Measurements from ENCODE around the gene IRAK1.

Gene IRAK1

DNA sequence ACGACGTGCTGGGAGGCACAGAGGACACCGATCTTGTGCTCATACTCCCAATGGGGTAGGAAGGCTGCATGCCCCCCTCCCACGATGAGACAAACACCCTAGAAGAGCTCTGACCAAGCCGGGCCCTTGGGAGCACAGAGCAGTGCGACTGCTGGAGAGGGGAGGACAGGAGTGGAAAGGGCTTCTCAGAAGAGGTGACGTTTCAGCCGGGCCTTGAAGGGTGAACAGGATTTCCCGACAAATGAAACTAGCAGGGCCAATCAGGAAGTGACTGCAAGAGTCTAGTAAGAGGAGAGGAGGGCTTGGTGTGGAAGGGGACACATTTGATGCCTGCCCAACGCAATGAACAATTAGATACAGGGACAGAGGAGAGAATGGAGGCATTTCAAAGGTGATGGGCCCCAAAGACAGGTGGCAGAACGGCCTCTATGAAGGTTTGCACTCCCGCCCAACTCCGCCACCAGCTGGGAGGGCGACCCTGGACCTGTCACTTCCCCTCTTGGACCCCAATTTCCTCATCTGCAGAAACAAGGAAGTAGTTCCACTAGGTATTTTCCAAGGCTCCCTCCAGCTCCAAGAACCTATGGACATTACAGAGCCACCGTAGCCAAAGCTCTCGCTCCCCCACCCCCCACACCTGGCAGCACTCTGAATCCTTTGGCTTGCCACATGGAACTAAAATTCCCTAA, 52.0 kb downstream of the IRAK1 start:
- no peak for ATAC-seq
- peak; percentile 69 for TF ChIP-seq ZFP3 (CRISPR knock-in tag; IDR thresholded peaks at IDR 0.05)
- TF ChIP-seq, protein P1, sequence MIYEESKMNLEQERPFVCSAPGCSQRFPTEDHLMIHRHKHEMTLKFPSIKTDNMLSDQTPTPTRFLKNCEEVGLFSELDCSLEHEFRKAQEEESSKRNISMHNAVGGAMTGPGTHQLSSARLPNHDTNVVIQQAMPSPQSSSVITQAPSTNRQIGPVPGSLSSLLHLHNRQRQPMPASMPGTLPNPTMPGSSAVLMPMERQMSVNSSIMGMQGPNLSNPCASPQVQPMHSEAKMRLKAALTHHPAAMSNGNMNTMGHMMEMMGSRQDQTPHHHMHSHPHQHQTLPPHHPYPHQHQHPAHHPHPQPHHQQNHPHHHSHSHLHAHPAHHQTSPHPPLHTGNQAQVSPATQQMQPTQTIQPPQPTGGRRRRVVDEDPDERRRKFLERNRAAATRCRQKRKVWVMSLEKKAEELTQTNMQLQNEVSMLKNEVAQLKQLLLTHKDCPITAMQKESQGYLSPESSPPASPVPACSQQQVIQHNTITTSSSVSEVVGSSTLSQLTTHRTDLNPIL (CRISPR knock-in tag; IDR thresholded peaks at IDR 0.05; ENCODE audit: low read depth): no peak

DNA sequence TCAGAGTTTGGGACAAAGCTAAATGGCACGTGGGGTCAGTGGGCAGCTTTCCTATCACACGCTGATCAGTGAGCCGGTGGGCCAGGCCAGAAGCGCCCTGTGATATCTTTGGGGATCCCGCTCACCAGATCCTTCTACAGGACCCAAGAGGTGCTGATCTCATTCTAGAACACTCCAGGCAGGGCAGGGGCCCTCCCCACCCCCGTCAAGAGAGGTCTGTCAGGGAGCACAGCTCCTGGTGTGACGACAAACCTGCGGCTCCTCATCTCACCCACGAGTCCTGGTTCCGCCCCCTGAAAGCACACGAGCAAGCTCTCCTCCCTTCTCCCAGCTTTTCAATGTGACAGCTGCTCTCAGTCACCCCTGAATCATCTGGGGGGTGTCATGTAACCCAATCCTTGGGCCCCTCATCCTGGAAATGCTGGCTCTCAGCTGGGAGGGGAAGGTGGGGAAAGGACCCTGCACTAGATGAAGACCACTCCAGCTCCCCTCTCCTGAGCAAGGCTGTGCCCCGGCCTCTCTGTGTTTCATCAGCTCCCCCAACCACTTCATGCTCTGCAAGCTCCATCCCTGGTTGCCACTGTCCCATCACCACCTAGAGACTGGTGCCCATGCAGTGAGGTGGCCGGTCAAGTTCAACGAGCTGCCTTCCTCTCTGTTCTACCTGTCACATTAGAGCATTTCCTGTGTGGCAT, 52.7 kb downstream of the IRAK1 start:
- no peak for ATAC-seq
- TF ChIP-seq PPARA (CRISPR knock-in tag; IDR thresholded peaks at IDR 0.05; ENCODE audit: borderline replicate concordance): no peak
- TF ChIP-seq ESRRG (CRISPR knock-in tag; IDR thresholded peaks at IDR 0.05): no peak
- TF ChIP-seq, protein P1 (CRISPR knock-in tag; IDR thresholded peaks at IDR 0.05; ENCODE audit: low read depth): no peak
- TF ChIP-seq, protein P2, sequence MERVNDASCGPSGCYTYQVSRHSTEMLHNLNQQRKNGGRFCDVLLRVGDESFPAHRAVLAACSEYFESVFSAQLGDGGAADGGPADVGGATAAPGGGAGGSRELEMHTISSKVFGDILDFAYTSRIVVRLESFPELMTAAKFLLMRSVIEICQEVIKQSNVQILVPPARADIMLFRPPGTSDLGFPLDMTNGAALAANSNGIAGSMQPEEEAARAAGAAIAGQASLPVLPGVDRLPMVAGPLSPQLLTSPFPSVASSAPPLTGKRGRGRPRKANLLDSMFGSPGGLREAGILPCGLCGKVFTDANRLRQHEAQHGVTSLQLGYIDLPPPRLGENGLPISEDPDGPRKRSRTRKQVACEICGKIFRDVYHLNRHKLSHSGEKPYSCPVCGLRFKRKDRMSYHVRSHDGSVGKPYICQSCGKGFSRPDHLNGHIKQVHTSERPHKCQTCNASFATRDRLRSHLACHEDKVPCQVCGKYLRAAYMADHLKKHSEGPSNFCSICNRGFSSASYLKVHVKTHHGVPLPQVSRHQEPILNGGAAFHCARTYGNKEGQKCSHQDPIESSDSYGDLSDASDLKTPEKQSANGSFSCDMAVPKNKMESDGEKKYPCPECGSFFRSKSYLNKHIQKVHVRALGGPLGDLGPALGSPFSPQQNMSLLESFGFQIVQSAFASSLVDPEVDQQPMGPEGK (CRISPR knock-in tag; IDR thresholded peaks at IDR 0.05; ENCODE audit: borderline replicate concordance): no peak
- TF ChIP-seq, protein P3, sequence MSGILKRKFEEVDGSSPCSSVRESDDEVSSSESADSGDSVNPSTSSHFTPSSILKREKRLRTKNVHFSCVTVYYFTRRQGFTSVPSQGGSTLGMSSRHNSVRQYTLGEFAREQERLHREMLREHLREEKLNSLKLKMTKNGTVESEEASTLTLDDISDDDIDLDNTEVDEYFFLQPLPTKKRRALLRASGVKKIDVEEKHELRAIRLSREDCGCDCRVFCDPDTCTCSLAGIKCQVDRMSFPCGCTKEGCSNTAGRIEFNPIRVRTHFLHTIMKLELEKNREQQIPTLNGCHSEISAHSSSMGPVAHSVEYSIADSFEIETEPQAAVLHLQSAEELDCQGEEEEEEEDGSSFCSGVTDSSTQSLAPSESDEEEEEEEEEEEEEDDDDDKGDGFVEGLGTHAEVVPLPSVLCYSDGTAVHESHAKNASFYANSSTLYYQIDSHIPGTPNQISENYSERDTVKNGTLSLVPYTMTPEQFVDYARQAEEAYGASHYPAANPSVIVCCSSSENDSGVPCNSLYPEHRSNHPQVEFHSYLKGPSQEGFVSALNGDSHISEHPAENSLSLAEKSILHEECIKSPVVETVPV (CRISPR knock-in tag; IDR thresholded peaks at IDR 0.05): no peak

DNA sequence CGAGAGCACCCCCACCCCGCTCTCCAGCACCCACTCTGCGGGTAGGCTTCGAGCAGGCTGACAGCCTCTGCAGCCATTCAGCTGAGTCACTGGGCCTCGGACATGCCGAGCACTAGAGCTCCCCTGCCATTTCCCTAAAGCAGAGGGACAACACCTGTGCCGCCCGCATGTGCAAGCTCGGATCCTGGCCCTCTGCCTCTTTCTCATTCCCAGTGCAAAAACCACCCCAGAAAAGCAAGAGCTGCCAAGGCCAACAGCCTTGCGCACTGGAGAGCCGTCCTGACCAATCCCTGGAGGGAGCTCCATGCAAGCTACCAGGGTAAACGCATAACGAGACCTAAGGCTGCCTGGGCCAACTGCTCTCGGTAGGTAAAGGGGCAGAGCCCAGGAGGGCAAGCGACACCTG, 53.4 kb downstream of the IRAK1 start:
- TF ChIP-seq ZNF565 (CRISPR knock-in tag; conservative IDR thresholded peaks at IDR 0.05; ENCODE audit: low read depth): no peak
- TF ChIP-seq TCF4 (CRISPR knock-in tag; IDR thresholded peaks at IDR 0.05; ENCODE audit: borderline replicate concordance): no peak
- TF ChIP-seq, protein P3 (CRISPR knock-in tag; IDR thresholded peaks at IDR 0.05): no peak
- TF ChIP-seq, protein P4, sequence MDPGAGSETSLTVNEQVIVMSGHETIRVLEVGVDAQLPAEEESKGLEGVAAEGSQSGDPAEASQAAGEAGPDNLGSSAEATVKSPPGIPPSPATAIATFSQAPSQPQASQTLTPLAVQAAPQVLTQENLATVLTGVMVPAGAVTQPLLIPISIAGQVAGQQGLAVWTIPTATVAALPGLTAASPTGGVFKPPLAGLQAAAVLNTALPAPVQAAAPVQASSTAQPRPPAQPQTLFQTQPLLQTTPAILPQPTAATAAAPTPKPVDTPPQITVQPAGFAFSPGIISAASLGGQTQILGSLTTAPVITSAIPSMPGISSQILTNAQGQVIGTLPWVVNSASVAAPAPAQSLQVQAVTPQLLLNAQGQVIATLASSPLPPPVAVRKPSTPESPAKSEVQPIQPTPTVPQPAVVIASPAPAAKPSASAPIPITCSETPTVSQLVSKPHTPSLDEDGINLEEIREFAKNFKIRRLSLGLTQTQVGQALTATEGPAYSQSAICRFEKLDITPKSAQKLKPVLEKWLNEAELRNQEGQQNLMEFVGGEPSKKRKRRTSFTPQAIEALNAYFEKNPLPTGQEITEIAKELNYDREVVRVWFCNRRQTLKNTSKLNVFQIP (CRISPR knock-in tag; IDR thresholded peaks at IDR 0.05; ENCODE audit: borderline replicate concordance, low read depth): no peak
- no peak for TF ChIP-seq ZC3H10 (CRISPR knock-in tag; IDR thresholded peaks at IDR 0.05)
- no peak for ATAC-seq

DNA sequence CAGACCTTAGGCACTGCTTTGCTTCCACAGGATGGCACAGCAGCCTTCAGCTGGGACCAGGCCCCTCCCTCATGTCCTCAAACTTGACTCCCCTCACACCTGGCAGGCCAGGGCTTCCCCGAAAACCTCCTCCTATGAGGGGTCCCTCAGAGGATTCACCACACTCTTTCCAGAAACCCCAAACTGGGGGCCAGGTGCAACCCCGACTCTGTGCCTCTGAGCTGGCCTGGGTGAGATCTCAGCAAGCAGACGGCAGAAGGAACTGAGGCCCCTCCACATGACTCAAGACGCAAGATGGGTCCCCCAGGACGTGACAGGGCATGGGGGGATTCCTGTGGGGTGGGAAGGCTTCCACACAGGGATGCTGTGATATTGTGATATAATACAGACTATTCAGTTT, 54.3 kb downstream of the IRAK1 start:
- no peak for ATAC-seq

DNA sequence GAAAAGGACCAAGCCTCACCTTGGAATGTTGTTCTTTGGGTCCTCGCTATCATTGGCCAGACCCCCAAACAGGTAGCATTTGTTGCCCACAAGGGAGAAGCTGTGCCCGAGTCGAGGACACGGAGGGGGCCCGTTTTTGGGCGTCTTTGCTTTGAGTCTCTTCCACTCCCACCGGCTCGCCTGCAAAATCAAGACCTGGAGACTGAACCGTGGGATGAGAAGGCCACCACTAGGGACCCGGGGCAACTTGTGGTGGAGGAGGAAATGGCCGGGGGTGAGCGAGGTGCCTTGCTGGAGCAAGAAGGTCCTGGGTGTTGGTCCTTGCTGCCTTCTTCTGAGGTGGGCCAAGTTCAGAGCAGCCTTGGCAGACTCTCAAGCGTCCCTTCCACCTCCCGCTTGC, 55.6 kb downstream of the IRAK1 start:
- no peak for ATAC-seq
- TF ChIP-seq, protein P1 (CRISPR knock-in tag; IDR thresholded peaks at IDR 0.05; ENCODE audit: low read depth): no peak
- no peak for TF ChIP-seq CSDC2 (CRISPR knock-in tag; IDR thresholded peaks at IDR 0.05)
- no peak for TF ChIP-seq TCF4 (CRISPR knock-in tag; IDR thresholded peaks at IDR 0.05; ENCODE audit: borderline replicate concordance)
- no peak for TF ChIP-seq ZNF565 (CRISPR knock-in tag; conservative IDR thresholded peaks at IDR 0.05; ENCODE audit: low read depth)
- TF ChIP-seq ZNF8 (CRISPR knock-in tag; IDR thresholded peaks at IDR 0.05): no peak
- TF ChIP-seq ZNF70 (CRISPR knock-in tag; IDR thresholded peaks at IDR 0.05): no peak
- no peak for TF ChIP-seq BACH2 (CRISPR knock-in tag; IDR thresholded peaks at IDR 0.05; ENCODE audit: borderline replicate concordance)
- TF ChIP-seq ZFP3 (CRISPR knock-in tag; IDR thresholded peaks at IDR 0.05): no peak
- no peak for TF ChIP-seq ISL1 (CRISPR knock-in tag; IDR thresholded peaks at IDR 0.05)
- no peak for TF ChIP-seq ZC3H10 (CRISPR knock-in tag; IDR thresholded peaks at IDR 0.05)

More for the DNA sequence above, 54.3 kb downstream of the IRAK1 start:
- TF ChIP-seq, protein P1 (CRISPR knock-in tag; IDR thresholded peaks at IDR 0.05; ENCODE audit: low read depth): no peak

Measured in SK-N-SH treated with all-trans-retinoic acid at 6 μM for 48 hours (cell line).